Lower lobe of right lung (tissue), 2 donors: ENCODE results near the gene LRRFIP1. TPM values are rescaled to one million over a fixed set of nuclear protein-coding genes. Genes with fewer than 3 reads are reported as not detected.
A peak's percentile ranks its signal among the peaks of the same experiment; 100 is the strongest.

Experiments
- ATAC-seq, 2 donors: fragments of 200-7000 bp; cut with Tn5 transposase; one replicate each; pipeline ENCODE4 v1.9.1; 2020 to 2022; ENCODE audit warnings: mild to moderate bottlenecking in 2 of 2, moderate library complexity in 2 of 2
- DNase-seq: peaks from one replicate; pipeline ENCODE4 v3.0.0-alpha.2; 2020
- H3K27ac ChIP-seq: fragments of 200-600 bp; one replicate; pipeline ENCODE4 v1.8.0; 2022
- H3K27me3 ChIP-seq: fragments of 200-600 bp; one replicate; pipeline ENCODE4 v1.8.0; 2022; ENCODE audit warnings: low read depth
- H3K36me3 ChIP-seq: fragments of 200-600 bp; one replicate; pipeline ENCODE4 v1.8.0; 2022; ENCODE audit warnings: mild to moderate bottlenecking
- H3K4me1 ChIP-seq: fragments of 200-600 bp; one replicate; pipeline ENCODE4 v1.8.0; 2022
- H3K4me3 ChIP-seq: fragments of 200-600 bp; one replicate; pipeline ENCODE4 v1.8.0; 2022; ENCODE audit warnings: mild to moderate bottlenecking
- H3K9me3 ChIP-seq: fragments of 200-600 bp; one replicate; pipeline ENCODE4 v1.8.0; 2022
- CTCF ChIP-seq: fragments of 200-600 bp; IDR thresholded peaks from one replicate; pipeline ENCODE4 v1.8.0; 2022; ENCODE audit warnings: antibody characterized with exemption, mild to moderate bottlenecking
- intact Hi-C: fragments of 100-400 bp; cut with DNase I; formaldehyde crosslinking; loops from one replicate; pipeline ENCODE4 v1.11.0; 2022
- total RNA-seq: library from RNA; stranded (reverse); fragmentation: NEBNext Ultra II Directional; extraction: Animal tissue kit (Norgen Biotek cat#: 25700); gene quantifications from one replicate; pipeline ENCODE4 v1.2.1, GENCODE V29; 2021
- donor health status: DM: no; HTN: yes; CAD: no; lungs with severe emphysema.

Gene LRRFIP1
- total RNA-seq, 1 donor from 2014 or later: 180 TPM

GRCh38 chr2:237702441-237703391 is 75.3 kb downstream of the LRRFIP1 start:
- TF ChIP-seq CTCF: no peak
- H3K36me3 ChIP-seq: no peaks in the 10 kb centered on the region
- ATAC-seq: peak; percentile 43 to 46
- H3K9me3 ChIP-seq: no peaks in the 10 kb centered on the region
- intact Hi-C loops: no loop called here
- H3K27ac ChIP-seq: peak overlapping the region; percentile 83
- peak; percentile 71 for DNase-seq
- H3K4me1 ChIP-seq: peaks cover 100% of the 10 kb centered on the region
- H3K27me3 ChIP-seq: no peaks in the 10 kb centered on the region
- H3K4me3 ChIP-seq: peak overlapping the region; percentile 14

- intact Hi-C loops: no loop called here
- no peaks in the 10 kb centered on the region for H3K27me3 ChIP-seq
- no peak for TF ChIP-seq CTCF
- peak overlapping the region; percentile 14 for H3K4me3 ChIP-seq
- H3K9me3 ChIP-seq: no peaks in the 10 kb centered on the region
- H3K27ac ChIP-seq: peak overlapping the region; percentile 83
- DNase-seq: no peak
- no peak for ATAC-seq
- H3K4me1 ChIP-seq: peaks cover 97% of the 10 kb centered on the region
- H3K36me3 ChIP-seq: peaks cover 17% of the 10 kb centered on the region
These were observed 77.4 kb downstream of the LRRFIP1 start for GRCh38 chr2:237704501-237705434.

GRCh38 chr2:237706257-237706656 is 78.9 kb downstream of the LRRFIP1 start:
- Histone ChIP-seq H3K27ac (peak overlapping the region; percentile 84), H3K27me3 (no peaks in the 10 kb centered on the region), H3K36me3 (peaks cover 32% of the 10 kb centered on the region), H3K4me3 (no peak overlapping the region), H3K4me1 (peaks cover 89% of the 10 kb centered on the region), H3K9me3 (no peaks in the 10 kb centered on the region)
- ATAC-seq (no peak), DNase-seq (no peak)
- intact Hi-C loops: no loop called here
- TF ChIP-seq CTCF: no peak

GRCh38 chr2:237708065-237708398 is 80.6 kb downstream of the LRRFIP1 start:
- no peak overlapping the region for H3K4me3 ChIP-seq
- H3K27me3 ChIP-seq: no peaks in the 10 kb centered on the region
- peak overlapping the region; percentile 84 for H3K27ac ChIP-seq
- peak; percentile 19 for TF ChIP-seq CTCF
- H3K9me3 ChIP-seq: no peaks in the 10 kb centered on the region
- no peak for DNase-seq
- peaks cover 50% of the 10 kb centered on the region for H3K36me3 ChIP-seq
- ATAC-seq: peak in 1 of 2 donors; percentile 2
- intact Hi-C loops: no loop called here
- peaks cover 82% of the 10 kb centered on the region for H3K4me1 ChIP-seq

DNA sequence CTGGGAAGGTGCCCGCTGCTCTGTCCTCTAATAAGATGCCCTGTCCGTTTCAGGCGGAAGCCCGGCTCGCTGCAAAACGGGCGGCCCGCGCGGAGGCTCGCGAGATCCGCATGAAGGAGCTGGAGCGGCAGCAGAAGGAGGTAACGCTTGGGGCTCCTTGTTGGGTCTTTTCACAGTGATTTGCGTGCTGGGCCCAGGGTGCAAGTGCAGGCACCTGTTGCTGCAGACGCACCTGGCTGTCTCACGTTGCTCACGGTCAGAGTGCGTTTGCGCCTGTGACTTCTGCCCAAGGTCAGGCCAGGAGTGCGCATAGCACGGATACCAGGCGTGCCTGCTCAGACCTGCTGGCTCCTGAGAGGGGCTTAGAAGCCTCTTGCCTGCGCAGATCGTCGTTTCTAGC is 81.1 kb downstream of the LRRFIP1 start:
- Histone ChIP-seq H3K27ac (peak overlapping the region; percentile 84), H3K27me3 (no peaks in the 10 kb centered on the region), H3K4me1 (peaks cover 77% of the 10 kb centered on the region), H3K9me3 (no peaks in the 10 kb centered on the region), H3K36me3 (peaks cover 51% of the 10 kb centered on the region), H3K4me3 (no peak overlapping the region)
- DNase-seq (no peak), ATAC-seq (peak in 1 of 2 donors; percentile 50)
- intact Hi-C loops: no loop called here
- no peak for TF ChIP-seq CTCF
